Testis (tissue), 3 donors: ENCODE measurements around the gene TSPAN19. TPM values are rescaled to one million over a fixed set of nuclear protein-coding genes. Genes with fewer than 3 reads are reported as not detected.

ENCODE experiments used
- DNase-seq: peaks from one replicate; pipeline ENCODE4 v3.0.0-alpha.2; 2019
- H3K27ac ChIP-seq, 2 donors: fragments of 200-600 bp; sonication (generic); one replicate each; pipeline ENCODE4 v1.5.1; 2019
- H3K27me3 ChIP-seq: fragments of 200-600 bp; sonication (generic); one replicate; pipeline ENCODE4 v1.5.1; 2019
- H3K36me3 ChIP-seq: fragments of 200-600 bp; sonication (generic); one replicate; pipeline ENCODE4 v1.5.1; 2017; ENCODE audit warnings: low read depth; ENCODE audit errors: missing control alignments
- H3K4me1 ChIP-seq: fragments of 200-600 bp; sonication (generic); one replicate; pipeline ENCODE4 v1.5.1; 2019
- H3K4me3 ChIP-seq, 2 donors: fragments of 200-600 bp; sonication (generic); one replicate each; pipeline ENCODE4 v1.5.1; 2017 to 2019
- H3K9me3 ChIP-seq: fragments of 200-600 bp; sonication (generic); one replicate; pipeline ENCODE4 v1.5.1; 2017
- CTCF ChIP-seq, 3 experiments: fragments of 450-650 bp in 2 of 3; fragments of 200-600 bp in 1 of 3; sonication (generic) in 1 of 3; IDR thresholded peaks; one replicate each; pipeline ENCODE4 v1.5.1; 2016 to 2019; ENCODE audit warnings: antibody characterized with exemption in 3 of 3, mild to moderate bottlenecking in 2 of 3, moderate library complexity in 1 of 3
- POLR2A ChIP-seq: fragments of 450-650 bp; IDR thresholded peaks from one replicate; pipeline ENCODE4 v1.6.1; 2017; ENCODE audit warnings: antibody characterized with exemption, mild to moderate bottlenecking, moderate library complexity
- WGBS, 2 donors: methylation state at CpG; one replicate each; pipeline ENCODE4 v1.1.5; 2018; 5-methylcytosine and 5-hydroxymethylcytosine counted together
- intact Hi-C: fragments of 100-400 bp; cut with DNase I; formaldehyde crosslinking; loops from one replicate; pipeline ENCODE4 v1.15.1; 2023; ENCODE audit warnings: low total_unique reads
- polyA plus RNA-seq: library from polyadenylated mRNA; stranded (reverse); fragments of 350-450 nt; fragmentation: Illumina TruSeq; extraction: RNeasy Lipid Tissue Mini Kit (QIAGEN cat#74804); gene quantifications from one replicate; pipeline ENCODE4 v1.2.3, GENCODE V29; 2014; ENCODE audit warnings: low read depth, low replicate concordance; ENCODE audit not compliant: insufficient read depth
- total RNA-seq, 2 donors: library from RNA; depleted of rRNA; stranded (reverse); fragments of >200 nt; gene quantifications; one replicate each; pipeline ENCODE4 v1.2.3, GENCODE V29; 2016

TSPAN19 gene
- total and polyA plus RNA-seq, 3 donors from 2014 or later, result 1.8 to 7.5 (median 2.4) TPM

GRCh38 chr12:84998341-84998740 is 37.7 kb downstream of the TSPAN19 start:
- Histone ChIP-seq H3K36me3 (no peaks in the 10 kb centered on the region), H3K9me3 (no peaks in the 10 kb centered on the region), H3K4me1 (no peaks in the 10 kb centered on the region), H3K4me3 (no peak overlapping the region), H3K27me3 (no peaks in the 10 kb centered on the region), H3K27ac (no peak overlapping the region)
- no peak for TF ChIP-seq POLR2A
- TF ChIP-seq CTCF (IDR thresholded peaks at IDR 0.05), result no peak
- DNase-seq, result no peak
- intact Hi-C loops, result no loop called here

- no peaks in the 10 kb centered on the region for H3K4me1 ChIP-seq
- 71 to 94% methylated on average over 1 of the region's 1 CpG for WGBS, 2 donors
- DNase-seq, result no peak
- no peaks in the 10 kb centered on the region for H3K9me3 ChIP-seq
- H3K36me3 ChIP-seq, result no peaks in the 10 kb centered on the region
- no peaks in the 10 kb centered on the region for H3K27me3 ChIP-seq
- H3K27ac ChIP-seq, result no peak overlapping the region
- TF ChIP-seq CTCF (IDR thresholded peaks at IDR 0.05) (no peak), POLR2A (no peak)
- intact Hi-C loops, result no loop called here
- H3K4me3 ChIP-seq, result no peak overlapping the region
Measured at GRCh38 chr12:84996759-84997158, 39.3 kb downstream of the TSPAN19 start.

- Histone ChIP-seq H3K27me3 (no peaks in the 10 kb centered on the region), H3K36me3 (no peaks in the 10 kb centered on the region), H3K9me3 (no peaks in the 10 kb centered on the region), H3K4me3 (no peak overlapping the region), H3K4me1 (no peaks in the 10 kb centered on the region), H3K27ac (no peak overlapping the region)
- DNase-seq, result no peak
- TF ChIP-seq POLR2A (no peak), CTCF (IDR thresholded peaks at IDR 0.05) (no peak)
- 81 to 82% methylated on average over 2 of the region's 2 CpGs for WGBS, 2 donors
- intact Hi-C loops, result no loop called here
Measured at GRCh38 chr12:84995641-84996040, 40.4 kb downstream of the TSPAN19 start.

- Histone ChIP-seq H3K27ac (no peak overlapping the region), H3K36me3 (no peaks in the 10 kb centered on the region), H3K4me3 (no peak overlapping the region), H3K27me3 (no peaks in the 10 kb centered on the region), H3K4me1 (no peaks in the 10 kb centered on the region), H3K9me3 (no peaks in the 10 kb centered on the region)
- intact Hi-C loops, result no loop called here
- no peak for TF ChIP-seq POLR2A
- TF ChIP-seq CTCF (IDR thresholded peaks at IDR 0.05), result no peak
- no peak for DNase-seq
Measured at GRCh38 chr12:84994426-84994825, 41.7 kb downstream of the TSPAN19 start.

GRCh38 chr12:84986586-84986985 is 49.5 kb downstream of the TSPAN19 start:
- no peak overlapping the region for H3K27ac ChIP-seq
- H3K27me3 ChIP-seq, result no peaks in the 10 kb centered on the region
- H3K4me3 ChIP-seq, result no peak overlapping the region
- TF ChIP-seq CTCF (IDR thresholded peaks at IDR 0.05), result no peak
- TF ChIP-seq POLR2A, result no peak
- no peaks in the 10 kb centered on the region for H3K36me3 ChIP-seq
- no peaks in the 10 kb centered on the region for H3K4me1 ChIP-seq
- no peak for DNase-seq
- H3K9me3 ChIP-seq, result no peaks in the 10 kb centered on the region
- intact Hi-C loops, result no loop called here
- WGBS, 2 donors, result 80 to 81% methylated on average over 3 of the region's 3 CpGs
